HG02870 (cell line): ENCODE data around the gene SAMMSON.

Experiments used
- ATAC-seq: cut with Tn5 transposase; IDR thresholded peaks from one replicate; pipeline ENCODE4 v1.9.1; 2021; ENCODE audit warnings: mild to moderate bottlenecking, moderate library complexity; ENCODE audit not compliant: unreplicated experiment

Gene SAMMSON

GRCh38 chr3:70085613-70086012, 86.1 kb downstream of the SAMMSON start:
- no peak for ATAC-seq

DNA sequence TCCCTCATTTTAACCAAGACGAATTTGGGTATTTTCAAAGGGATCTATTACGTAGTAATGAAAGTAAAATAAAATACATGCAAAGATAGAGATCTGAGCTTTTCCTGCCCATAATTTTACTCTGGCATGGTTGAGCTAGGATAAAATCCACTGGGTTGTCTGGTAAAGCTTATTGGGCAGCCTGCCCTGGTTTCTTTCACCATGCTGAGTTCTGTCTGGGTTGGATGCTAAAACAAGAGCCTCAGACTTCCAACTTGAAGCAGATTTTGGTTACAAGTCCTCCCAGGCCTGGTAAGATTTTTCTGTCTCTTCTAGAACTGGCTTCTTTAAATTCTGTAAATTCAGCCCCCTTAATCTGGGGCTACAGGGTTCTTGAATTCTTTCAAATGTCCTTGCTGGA, 86.8 kb downstream of the SAMMSON start:
- ATAC-seq, result no peak

DNA sequence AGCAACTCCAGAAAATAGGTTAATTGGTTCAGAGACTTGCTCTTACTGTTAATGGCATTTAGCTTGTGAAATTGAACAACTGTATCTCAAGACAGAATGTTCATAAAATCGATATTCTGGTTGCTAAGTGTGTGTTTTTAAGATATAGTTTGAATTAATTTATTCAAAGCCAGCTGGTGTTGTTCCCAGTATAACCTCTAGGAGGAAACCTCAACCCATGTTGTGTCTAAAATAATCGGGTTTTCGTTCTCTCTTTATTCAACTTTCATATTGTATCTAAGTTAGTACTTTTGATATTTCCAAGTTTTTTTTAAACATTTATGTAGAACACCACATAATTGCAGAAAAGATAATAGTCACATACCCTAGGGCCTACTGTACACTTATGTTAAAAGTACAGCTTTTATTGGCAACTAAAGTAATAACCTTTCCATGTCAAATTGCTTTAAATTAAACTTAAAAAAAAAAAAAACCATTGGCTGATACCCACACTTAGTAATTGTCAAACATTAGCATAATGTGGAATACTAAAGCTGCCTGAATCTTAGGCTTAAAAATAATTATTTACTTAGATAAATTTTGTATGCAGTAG, 90.9 kb downstream of the SAMMSON start:
- peak; percentile 43 for ATAC-seq

- no peak for ATAC-seq
Measured at GRCh38 chr3:70094197-70094596, 94.7 kb downstream of the SAMMSON start.

DNA sequence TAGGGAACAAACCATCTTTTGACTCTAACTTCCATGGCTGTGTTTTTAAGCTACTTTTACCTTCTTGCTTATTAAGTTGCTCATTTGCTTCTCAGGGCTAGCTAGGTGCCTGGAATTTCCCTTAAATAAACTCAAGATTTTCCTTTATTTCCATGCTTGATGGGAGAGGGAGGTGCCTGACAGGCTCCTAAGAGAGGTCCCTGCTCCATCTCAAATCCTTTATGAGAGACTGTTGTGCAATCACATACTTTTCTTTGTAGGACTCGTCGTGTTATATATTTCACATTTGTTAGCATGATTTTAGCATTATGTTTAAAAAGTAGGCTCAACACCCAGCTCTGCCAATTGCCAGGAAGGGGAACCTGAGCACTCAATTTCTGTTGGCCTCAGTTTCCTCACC, 95.7 kb downstream of the SAMMSON start:
- ATAC-seq, result no peak

- ATAC-seq, result peak; percentile 99
Measured at GRCh38 chr3:70096376-70097066, 97.0 kb downstream of the SAMMSON start.

DNA sequence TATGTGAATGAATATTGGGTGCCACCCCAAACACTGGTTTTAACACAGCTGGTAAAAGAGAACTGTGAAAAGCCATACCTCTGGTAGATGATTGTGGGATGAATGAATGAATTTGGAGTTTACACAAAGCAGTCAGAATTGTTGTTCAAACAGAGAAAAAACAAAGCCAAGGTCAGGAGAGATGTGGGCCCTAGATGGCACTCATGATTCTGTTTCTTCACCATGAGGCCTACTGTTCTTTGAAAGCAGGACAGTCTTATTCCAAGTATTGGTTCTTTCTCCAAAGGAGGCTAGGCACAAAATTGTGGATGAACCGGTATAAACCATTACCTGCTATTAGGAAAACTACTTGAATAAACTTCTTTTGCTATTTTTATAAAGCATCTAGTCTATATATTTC, 97.6 kb downstream of the SAMMSON start:
- no peak for ATAC-seq

- peak; percentile 67 for ATAC-seq
Measured at GRCh38 chr3:70108072-70108471, 108.5 kb downstream of the SAMMSON start.

DNA sequence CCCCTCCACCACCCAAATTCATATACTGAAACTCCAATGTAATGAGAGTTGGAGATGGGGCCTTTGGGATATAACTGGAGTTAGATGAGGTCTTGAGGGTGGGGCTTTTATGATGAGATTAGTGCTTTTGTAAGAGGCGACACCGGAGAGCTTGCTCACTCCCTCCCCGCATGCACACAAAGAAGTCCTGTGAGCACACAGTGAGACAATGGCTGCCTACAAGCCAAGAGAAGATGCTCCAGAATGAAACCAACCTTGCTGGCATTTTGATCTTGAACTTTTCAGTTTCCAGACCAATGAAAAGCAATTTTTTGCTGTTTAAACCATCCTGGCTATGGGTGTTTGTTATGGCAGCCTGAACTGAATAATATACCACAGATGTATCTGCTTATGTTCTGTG, 109.0 kb downstream of the SAMMSON start:
- no peak for ATAC-seq

- no peak for ATAC-seq
Measured at GRCh38 chr3:70110066-70110465, 110.5 kb downstream of the SAMMSON start.

GRCh38 chr3:70111411-70111810, 111.9 kb downstream of the SAMMSON start:
- ATAC-seq, result no peak

- no peak for ATAC-seq
Measured at GRCh38 chr3:70112751-70113150, 113.2 kb downstream of the SAMMSON start.

GRCh38 chr3:70114431-70114830, 114.9 kb downstream of the SAMMSON start:
- no peak for ATAC-seq

GRCh38 chr3:70119879-70120278, 120.3 kb downstream of the SAMMSON start:
- no peak for ATAC-seq
